GM12878 (cell line): ENCODE measurements around the gene RPL36. TPM values are rescaled to one million over a fixed set of nuclear protein-coding genes. Genes with fewer than 3 reads are reported as not detected.

Experiments
- ATAC-seq: fragments of 200-7000 bp; cut with Tn5 transposase; 3 replicates; pipeline ENCODE4 v1.9.1; 2020; ENCODE audit warnings: mild to moderate bottlenecking, moderate library complexity
- BruUV-seq: library from RNA; stranded (reverse); fragments of 400-500 nt; replicated peaks from 2 replicates; lab custom pipeline; 2021; lab: Mats Ljungman, UMichigan
- CTCF ChIA-PET: fragments of 300-600 bp; sonication (Branson Sonifier 250); formaldehyde crosslinking; extraction: SDS; loops from one replicate; lab custom pipeline; 2021; ENCODE audit warnings: inconsistent platforms; lab: Yijun Ruan, JAX
- POLR2A ChIA-PET: fragments of 350-600 bp; formaldehyde crosslinking; extraction: SDS; loops from one replicate; lab custom pipeline; 2021; ENCODE audit warnings: inconsistent platforms; lab: Charles Lee
- RAD21 ChIA-PET: fragments of 300-600 bp; sonication (Branson Sonifier 250); formaldehyde crosslinking; loops from one replicate; lab custom pipeline; 2023; ENCODE audit warnings: antibody characterized with exemption; ENCODE audit not compliant: unreplicated experiment; lab: Charles Lee
- SMC1A ChIA-PET: fragments of 300-600 bp; sonication (Branson Sonifier 250); formaldehyde crosslinking; loops from one replicate; lab custom pipeline; 2023; ENCODE audit not compliant: unreplicated experiment, uncharacterized antibody; lab: Charles Lee
- DNase-seq: peaks from one replicate; pipeline ENCODE4 v3.0.0-alpha.2; 2011; ENCODE audit warnings: low read depth, low spot score
- FAIRE-seq: peaks from 3 replicates; lab custom pipeline; 2011; peaks lifted over from hg19 to GRCh38; lab: Jason Lieb, UNC
- H2AFZ ChIP-seq: 2 replicates; pipeline ENCODE4 v1.6.0; 2011; ENCODE audit warnings: low read depth, low read length, control low read depth; ENCODE audit not compliant: control insufficient read depth
- H3K27ac ChIP-seq: 2 replicates; pipeline ENCODE4 v1.5.1; 2011; ENCODE audit warnings: control low read depth; ENCODE audit not compliant: control insufficient read depth, insufficient read depth
- H3K27me3 ChIP-seq, 2 experiments: replicated peaks in 1 of 2; 2 replicates each; pipeline versions ENCODE4 v1.6.0 to v1.6.1; 2011; ENCODE audit warnings: low read length in 1 of 2; ENCODE audit not compliant: control insufficient read depth in 2 of 2, insufficient read depth in 2 of 2
- H3K36me3 ChIP-seq, 2 experiments: 2 replicates each; pipeline ENCODE4 v1.5.1; 2011; ENCODE audit warnings: low read length in 1 of 2; ENCODE audit not compliant: control insufficient read depth in 2 of 2, insufficient read depth in 2 of 2
- H3K4me1 ChIP-seq: 2 replicates; pipeline ENCODE4 v1.6.1; 2011; ENCODE audit warnings: mild to moderate bottlenecking, low read length, moderate library complexity, mixed read lengths; ENCODE audit not compliant: control insufficient read depth, insufficient read depth
- H3K4me2 ChIP-seq: 2 replicates; pipeline ENCODE4 v1.6.0; 2011; ENCODE audit warnings: control low read depth; ENCODE audit not compliant: control insufficient read depth, insufficient read depth
- H3K4me3 ChIP-seq: fragments of 200-600 bp; sonication (generic); 2 replicates; pipeline ENCODE4 v1.5.1; 2016
- H3K79me2 ChIP-seq: 2 replicates; pipeline ENCODE4 v1.6.0; 2011; ENCODE audit warnings: low read length; ENCODE audit not compliant: control insufficient read depth, insufficient read depth
- H3K9ac ChIP-seq: 2 replicates; pipeline ENCODE4 v1.8.0; 2011; ENCODE audit warnings: low read length, control low read depth, mixed read lengths; ENCODE audit not compliant: control insufficient read depth, insufficient read depth
- H3K9me3 ChIP-seq: replicated peaks from 3 replicates; pipeline ENCODE4 v1.5.1; 2011; ENCODE audit warnings: mild to moderate bottlenecking, low read length; ENCODE audit not compliant: control insufficient read depth, insufficient read depth
- H4K20me1 ChIP-seq: 2 replicates; pipeline ENCODE4 v1.6.0; 2011; ENCODE audit not compliant: control insufficient read depth, insufficient read depth
- CBX3 ChIP-seq: fragments of 200-600 bp; sonication (generic); IDR thresholded peaks from 2 replicates; pipeline ENCODE4 v1.6.1; 2016; ENCODE audit warnings: low read depth, borderline replicate concordance
- DPF2 ChIP-seq: fragments of 450-650 bp; IDR thresholded peaks from 2 replicates; pipeline ENCODE4 v1.6.1; 2017; ENCODE audit warnings: mild to moderate bottlenecking
- FOS ChIP-seq: IDR thresholded peaks from 3 replicates; pipeline ENCODE4 v1.6.1; 2011; ENCODE audit warnings: borderline replicate concordance; ENCODE audit not compliant: insufficient read length; ENCODE audit errors: extremely low read depth
- GATAD2B ChIP-seq: fragments of 450-650 bp; conservative IDR thresholded peaks from 2 replicates; pipeline ENCODE4 v1.6.1; 2017; ENCODE audit warnings: low read depth, mild to moderate bottlenecking, moderate library complexity
- JUND ChIP-seq: IDR thresholded peaks from 2 replicates; pipeline ENCODE4 v1.6.1; 2012; ENCODE audit warnings: low read depth, mild to moderate bottlenecking, low read length, improper control_type of control experiment, moderate library complexity
- LARP7 ChIP-seq: fragments of 450-650 bp; IDR thresholded peaks from 2 replicates; pipeline ENCODE4 v1.6.1; 2017; ENCODE audit warnings: mild to moderate bottlenecking
- MEF2B ChIP-seq: fragments of 450-650 bp; IDR thresholded peaks from 2 replicates; pipeline ENCODE4 v1.6.1; 2018; ENCODE audit warnings: mild to moderate bottlenecking, moderate library complexity; ENCODE audit not compliant: partially characterized antibody, poor library complexity, severe bottlenecking
- MYC ChIP-seq: IDR thresholded peaks from 2 replicates; pipeline ENCODE4 v1.6.1; 2011; ENCODE audit warnings: mild to moderate bottlenecking, low read length, moderate library complexity, inconsistent platforms; ENCODE audit not compliant: insufficient read depth, insufficient replicate concordance, insufficient read length, severe bottlenecking
- NFYB ChIP-seq: IDR thresholded peaks from 2 replicates; pipeline ENCODE4 v1.6.1; 2011; ENCODE audit warnings: low read depth, mild to moderate bottlenecking, low read length, improper control_type of control experiment, moderate library complexity; ENCODE audit not compliant: insufficient read depth
- NR2F1 ChIP-seq: fragments of 450-650 bp; conservative IDR thresholded peaks from 2 replicates; pipeline ENCODE4 v1.6.1; 2017; ENCODE audit warnings: mild to moderate bottlenecking
- POLR2A ChIP-seq: IDR thresholded peaks from 2 replicates; pipeline ENCODE4 v1.6.1; 2011; ENCODE audit warnings: low read depth, mild to moderate bottlenecking, low read length
- POU2F2 ChIP-seq: IDR thresholded peaks from 3 replicates; pipeline ENCODE4 v1.6.1; 2011; ENCODE audit warnings: low read depth, mild to moderate bottlenecking, low read length, borderline replicate concordance
- RAD51 ChIP-seq: fragments of 450-650 bp; IDR thresholded peaks from 2 replicates; pipeline ENCODE4 v1.6.1; 2016; ENCODE audit warnings: moderate library complexity, mild to moderate bottlenecking, inconsistent platforms
- RB1 ChIP-seq: fragments of 450-650 bp; formaldehyde crosslinking; IDR thresholded peaks from 2 replicates; pipeline ENCODE4 v1.6.1; 2017; ENCODE audit warnings: mild to moderate bottlenecking, borderline replicate concordance
- RBBP5 ChIP-seq: fragments of 200-600 bp; sonication (generic); conservative IDR thresholded peaks from 2 replicates; pipeline ENCODE4 v1.6.1; 2016
- TCF12 ChIP-seq: IDR thresholded peaks from 2 replicates; pipeline ENCODE4 v1.6.1; 2011; ENCODE audit warnings: low read depth, mild to moderate bottlenecking, low read length
- WRNIP1 ChIP-seq: IDR thresholded peaks from 2 replicates; pipeline ENCODE4 v1.6.1; 2011; ENCODE audit warnings: low read depth, low read length, improper control_type of control experiment, borderline replicate concordance
- ZNF217 ChIP-seq: fragments of 450-650 bp; IDR thresholded peaks from 2 replicates; pipeline ENCODE4 v1.6.1; 2017; ENCODE audit warnings: antibody characterized with exemption, mild to moderate bottlenecking
- WGBS: methylation state at CpG from one replicate; pipeline ENCODE4 v1.1.6; 2016; ENCODE audit warnings: low lambda C conversion rate; ENCODE audit not compliant: insufficient replicate concordance, insufficient coverage; ENCODE audit errors: missing lambda C conversion rate; 5-methylcytosine and 5-hydroxymethylcytosine counted together
- in situ Hi-C: fragments of 300-500 bp; cut with MboI; formaldehyde crosslinking; loops from 9 replicates; pipeline ENCODE4 v1.14.3; 2018; ENCODE audit warnings: mixed read lengths
- intact Hi-C: fragments of 100-400 bp; cut with micrococcal nuclease; formaldehyde crosslinking; loops from one replicate; pipeline ENCODE4 v1.14.2; 2022; ENCODE audit not compliant: unreplicated experiment
- polyA plus RNA-seq, 11 experiments: library from polyadenylated mRNA; depleted of rRNA in 4 of 11; unstranded in 6 of 11; stranded (reverse) in 5 of 11; fragments of >200 nt; fragmentation: Nextera tagmentation in 4 of 11; fragmentation: Illumina TruSeq in 1 of 11; extraction: Ambion mirVana in 4 of 11; extraction: Trizol in 1 of 11; gene quantifications; 1 replicate in 1 of 11; 2 replicates in 10 of 11; pipeline versions ENCODE4 v1.2.1 to v1.2.3, GENCODE V29; 2011 to 2016; ENCODE audit warnings: inconsistent platforms in 2 of 11, missing spikeins in 2 of 11, low read depth in 1 of 11
- total RNA-seq, 4 experiments: library from RNA; depleted of rRNA in 3 of 4; stranded (reverse); fragments of >200 nt in 3 of 4; fragmentation: Illumina TruSeq in 1 of 4; extraction: Trizol in 1 of 4; gene quantifications; 2 replicates each; pipeline versions ENCODE4 v1.2.1 to v1.2.3, GENCODE V29; 2013 to 2021
- TF ChIP-seq, protein P1 (sequence below): fragments of 450-650 bp; IDR thresholded peaks from 2 replicates; pipeline ENCODE4 v1.6.1; 2017; ENCODE audit warnings: mild to moderate bottlenecking, moderate library complexity

Gene RPL36
- total and polyA plus RNA-seq, 10 of the 15 experiments (the other 5 are each of a cell fraction or from before 2014, with no cell fraction given): 374 to 4,942 (median 2,053) TPM

GRCh38 chr19:5718579-5719273, 28.6 kb downstream of the RPL36 start (continued):
- TF ChIP-seq RB1: no peak

- Histone ChIP-seq H4K20me1 (0 out of 2 replicates have a peak, but pooled peaks cover 3% of the 10 kb centered on the region), H3K4me1 (peaks cover 4% of the 10 kb centered on the region), H3K9me3 (no peaks in the 10 kb centered on the region), H3K27me3 (no peaks in the 10 kb centered on the region), H3K4me3 (peak overlapping the region; percentile 98), H3K36me3 (peaks cover 0 to 9% of the 10 kb centered on the region in 2 experiments; a peak in 1 of 4 replicates), H2AFZ (peak overlapping the region; percentile 29), H3K4me2 (peak overlapping the region; percentile 76), H3K79me2 (peaks cover 47% of the 10 kb centered on the region), H3K27ac (peak overlapping the region; percentile 91), H3K9ac (peak overlapping the region; percentile 98)
- DNase-seq (no peak), FAIRE-seq (no peak), ATAC-seq (peak; percentile 4)
- POLR2A ChIA-PET: interaction anchor here (0.6 to 1.7 kb wide), 5 partner anchors 30 to 185 kb away, joined by 3 to 14 read pairs (median 4); partner anchors contain the start of genes NDUFA11, RPL36, SAFB2 and VMAC
- CTCF ChIA-PET: interaction anchor here (1.3 to 6.7 kb wide), 4 partner anchors 29 to 99 kb away, joined by 3 to 74 read pairs (median 12); partner anchors contain the start of gene RPL36
- RAD21 ChIA-PET: interaction anchor here (1.7 to 1.8 kb wide), 3 partner anchors 30 to 139 kb away, joined by 3 to 7 read pairs (median 6); partner anchors contain the start of gene RPL36
- WGBS: 1% methylated on average over 58 of the region's 58 CpGs
- BruUV-seq: TSS peak; percentile 82
- SMC1A ChIA-PET: interaction anchor here (0.7 kb wide), 1 partner anchor 97 kb away, joined by 3 read pairs; the partner anchor contains the start of gene SAFB2
- in situ Hi-C loops (no loop called here), intact Hi-C loops (no loop called here)
- TF ChIP-seq GATAD2B: 0 out of 2 replicates have a peak, but pooled peaks have one; percentile 23
- TF ChIP-seq MYC: no peak
- TF ChIP-seq, protein P1, sequence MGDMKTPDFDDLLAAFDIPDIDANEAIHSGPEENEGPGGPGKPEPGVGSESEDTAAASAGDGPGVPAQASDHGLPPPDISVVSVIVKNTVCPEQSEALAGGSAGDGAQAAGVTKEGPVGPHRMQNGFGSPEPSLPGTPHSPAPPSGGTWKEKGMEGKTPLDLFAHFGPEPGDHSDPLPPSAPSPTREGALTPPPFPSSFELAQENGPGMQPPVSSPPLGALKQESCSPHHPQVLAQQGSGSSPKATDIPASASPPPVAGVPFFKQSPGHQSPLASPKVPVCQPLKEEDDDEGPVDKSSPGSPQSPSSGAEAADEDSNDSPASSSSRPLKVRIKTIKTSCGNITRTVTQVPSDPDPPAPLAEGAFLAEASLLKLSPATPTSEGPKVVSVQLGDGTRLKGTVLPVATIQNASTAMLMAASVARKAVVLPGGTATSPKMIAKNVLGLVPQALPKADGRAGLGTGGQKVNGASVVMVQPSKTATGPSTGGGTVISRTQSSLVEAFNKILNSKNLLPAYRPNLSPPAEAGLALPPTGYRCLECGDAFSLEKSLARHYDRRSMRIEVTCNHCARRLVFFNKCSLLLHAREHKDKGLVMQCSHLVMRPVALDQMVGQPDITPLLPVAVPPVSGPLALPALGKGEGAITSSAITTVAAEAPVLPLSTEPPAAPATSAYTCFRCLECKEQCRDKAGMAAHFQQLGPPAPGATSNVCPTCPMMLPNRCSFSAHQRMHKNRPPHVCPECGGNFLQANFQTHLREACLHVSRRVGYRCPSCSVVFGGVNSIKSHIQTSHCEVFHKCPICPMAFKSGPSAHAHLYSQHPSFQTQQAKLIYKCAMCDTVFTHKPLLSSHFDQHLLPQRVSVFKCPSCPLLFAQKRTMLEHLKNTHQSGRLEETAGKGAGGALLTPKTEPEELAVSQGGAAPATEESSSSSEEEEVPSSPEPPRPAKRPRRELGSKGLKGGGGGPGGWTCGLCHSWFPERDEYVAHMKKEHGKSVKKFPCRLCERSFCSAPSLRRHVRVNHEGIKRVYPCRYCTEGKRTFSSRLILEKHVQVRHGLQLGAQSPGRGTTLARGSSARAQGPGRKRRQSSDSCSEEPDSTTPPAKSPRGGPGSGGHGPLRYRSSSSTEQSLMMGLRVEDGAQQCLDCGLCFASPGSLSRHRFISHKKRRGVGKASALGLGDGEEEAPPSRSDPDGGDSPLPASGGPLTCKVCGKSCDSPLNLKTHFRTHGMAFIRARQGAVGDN: no peak
- TF ChIP-seq WRNIP1: no peak
- TF ChIP-seq FOS: no peak
- no peak for TF ChIP-seq MEF2B
- TF ChIP-seq JUND: no peak
- no peak for TF ChIP-seq NFYB
- no peak for TF ChIP-seq TCF12
- TF ChIP-seq ZNF217: no peak
- TF ChIP-seq RBBP5: no peak
- TF ChIP-seq RAD51: no peak
- TF ChIP-seq DPF2: no peak; the same call in 1 of the 2 replicates
- TF ChIP-seq LARP7: peak; percentile 86; the same call in 1 of the 2 replicates
- no peak for TF ChIP-seq NR2F1
- no peak for TF ChIP-seq CBX3
- TF ChIP-seq POLR2A: peak; percentile 19; the same call in 1 of the 2 replicates
- TF ChIP-seq POU2F2: no peak
Observed at GRCh38 chr19:5719274-5719960, 29.3 kb downstream of the RPL36 start.
